COLO668 (cell line): Measurements from ENCODE around the gene PSME3IP1.

Source experiments
- DNase-seq: peaks from one replicate; lab custom pipeline; 2025; ENCODE audit not compliant: unreplicated experiment; lab: John Stamatoyannopoulos, UW

PSME3IP1 gene

GRCh38 chr16:57146040-57146647 is 39.7 kb downstream of the PSME3IP1 start:
- no peak for DNase-seq

- DNase-seq: no peak
Measured at GRCh38 chr16:57145046-57146021, 40.5 kb downstream of the PSME3IP1 start.

- no peak for DNase-seq
Measured at GRCh38 chr16:57144027-57144426, 41.8 kb downstream of the PSME3IP1 start.

- DNase-seq: no peak
Measured at GRCh38 chr16:57143149-57143921, 42.5 kb downstream of the PSME3IP1 start.

GRCh38 chr16:57141822-57142631 is 43.8 kb downstream of the PSME3IP1 start:
- DNase-seq: no peak

- no peak for DNase-seq
Measured at GRCh38 chr16:57140931-57141668, 44.7 kb downstream of the PSME3IP1 start.

GRCh38 chr16:57138281-57138935 is 47.4 kb downstream of the PSME3IP1 start:
- no peak for DNase-seq

- no peak for DNase-seq
Measured at GRCh38 chr16:57137566-57138273, 48.1 kb downstream of the PSME3IP1 start.

- DNase-seq: no peak
Measured at GRCh38 chr16:57137043-57137442, 48.8 kb downstream of the PSME3IP1 start.

- peak; percentile 64 for DNase-seq
Measured at GRCh38 chr16:57134982-57135381, 50.9 kb downstream of the PSME3IP1 start.

GRCh38 chr16:57133886-57134285 is 52.0 kb downstream of the PSME3IP1 start:
- no peak for DNase-seq

GRCh38 chr16:57133031-57133430 is 52.8 kb downstream of the PSME3IP1 start:
- no peak for DNase-seq

GRCh38 chr16:57132470-57132869 is 53.4 kb downstream of the PSME3IP1 start:
- peak; percentile 7 for DNase-seq

GRCh38 chr16:57131351-57131970 is 54.4 kb downstream of the PSME3IP1 start:
- DNase-seq: no peak

GRCh38 chr16:57130950-57131321 is 54.9 kb downstream of the PSME3IP1 start:
- DNase-seq: no peak

GRCh38 chr16:57128771-57129389 is 57.0 kb downstream of the PSME3IP1 start:
- no peak for DNase-seq

GRCh38 chr16:57127836-57128235 is 58.0 kb downstream of the PSME3IP1 start:
- no peak for DNase-seq
